Sigmoid colon (tissue), 4 donors: ENCODE data around the gene SF3B1.

Experiments used
- EP300 ChIP-seq, 4 donors: sonication (generic); formaldehyde crosslinking; IDR thresholded peaks; one replicate each; pipeline ENCODE4 v1.6.1; 2017; ENCODE audit warnings: antibody characterized with exemption in 4 of 4
- POLR2AphosphoS5 ChIP-seq, 4 donors: sonication (generic); formaldehyde crosslinking; IDR thresholded peaks; one replicate each; pipeline ENCODE4 v1.6.1; 2017; ENCODE audit warnings: antibody characterized with exemption in 4 of 4
- TF ChIP-seq, protein P1 (sequence below), 4 experiments: fragments of 450-650 bp in 3 of 4; fragments of 200-600 bp in 1 of 4; IDR thresholded peaks; one replicate each; pipeline ENCODE4 v1.5.1; 2016 to 2019; ENCODE audit warnings: antibody characterized with exemption in 4 of 4, mild to moderate bottlenecking in 3 of 4, moderate library complexity in 2 of 4

DNA sequence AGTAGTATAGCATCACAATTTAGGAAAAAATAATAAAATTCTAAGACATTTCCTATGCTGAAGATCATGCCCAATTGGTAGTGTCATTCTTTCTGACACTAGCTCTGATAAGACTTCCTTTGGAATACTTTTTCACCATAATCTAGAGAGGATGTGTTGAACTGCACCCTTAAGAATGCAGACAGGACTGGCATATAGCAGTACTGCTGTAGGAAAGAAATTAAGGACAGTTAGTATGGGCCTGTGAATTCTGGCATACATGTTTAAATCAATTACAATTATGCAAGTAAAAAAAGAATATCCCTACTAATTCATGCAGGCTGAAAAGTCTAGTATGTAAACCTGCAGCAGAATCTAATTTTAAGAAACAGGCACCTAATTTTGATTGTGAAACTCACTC, 15.4 kb downstream of the SF3B1 start:
- TF ChIP-seq EP300 (IDR thresholded peaks at IDR 0.05) (no peak), POLR2AphosphoS5 (IDR thresholded peaks at IDR 0.05) (no peak)
- TF ChIP-seq, protein P1, sequence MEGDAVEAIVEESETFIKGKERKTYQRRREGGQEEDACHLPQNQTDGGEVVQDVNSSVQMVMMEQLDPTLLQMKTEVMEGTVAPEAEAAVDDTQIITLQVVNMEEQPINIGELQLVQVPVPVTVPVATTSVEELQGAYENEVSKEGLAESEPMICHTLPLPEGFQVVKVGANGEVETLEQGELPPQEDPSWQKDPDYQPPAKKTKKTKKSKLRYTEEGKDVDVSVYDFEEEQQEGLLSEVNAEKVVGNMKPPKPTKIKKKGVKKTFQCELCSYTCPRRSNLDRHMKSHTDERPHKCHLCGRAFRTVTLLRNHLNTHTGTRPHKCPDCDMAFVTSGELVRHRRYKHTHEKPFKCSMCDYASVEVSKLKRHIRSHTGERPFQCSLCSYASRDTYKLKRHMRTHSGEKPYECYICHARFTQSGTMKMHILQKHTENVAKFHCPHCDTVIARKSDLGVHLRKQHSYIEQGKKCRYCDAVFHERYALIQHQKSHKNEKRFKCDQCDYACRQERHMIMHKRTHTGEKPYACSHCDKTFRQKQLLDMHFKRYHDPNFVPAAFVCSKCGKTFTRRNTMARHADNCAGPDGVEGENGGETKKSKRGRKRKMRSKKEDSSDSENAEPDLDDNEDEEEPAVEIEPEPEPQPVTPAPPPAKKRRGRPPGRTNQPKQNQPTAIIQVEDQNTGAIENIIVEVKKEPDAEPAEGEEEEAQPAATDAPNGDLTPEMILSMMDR (IDR thresholded peaks at IDR 0.05) = no peak
